ENCODE data around the gene ZNF280A. TPM values are rescaled to one million over a fixed set of nuclear protein-coding genes. Genes with fewer than 3 reads are reported as not detected.
"Not testable (repeated sequence)": the region's sequence is repeated elsewhere in the genome, so short reads cannot be mapped to it uniquely, and the experiment has no call there.

Gene ZNF280A
- total and polyA plus RNA-seq, 9 of the 15 experiments (the other 6 are each of a cell fraction or from before 2014, with no cell fraction given), result 19.0 to 40.8 (median 28.6) TPM

- H3K4me2 ChIP-seq (ENCODE audit: insufficient read depth, low read length); H3K27ac ChIP-seq (ENCODE audit: extremely low read depth, low read depth, low read length); H3K4me3 ChIP-seq; DNase-seq (ENCODE audit: extremely low read depth in 1 of 4, low spot score in 3 of 4); H3K79me2 ChIP-seq (ENCODE audit: control insufficient read depth, insufficient read depth, low read length); FAIRE-seq; H2AFZ ChIP-seq (ENCODE audit: low read depth, low read length); H3K4me1 ChIP-seq (replicated peaks in 1 of 2; ENCODE audit: control insufficient read depth in 2 of 2, insufficient read depth in 2 of 2, low read length in 2 of 2); H3K9me1 ChIP-seq (ENCODE audit: control insufficient read depth, insufficient read depth, low read length); ATAC-seq; BruUV-seq (replicated peaks); H3K36me3 ChIP-seq (ENCODE audit: control insufficient read depth, insufficient read depth, low read length); intact Hi-C loops (cut with micrococcal nuclease); H3K9ac ChIP-seq (ENCODE audit: insufficient read depth in 1 of 2, low read depth in 2 of 2, low read length in 2 of 2); H4K20me1 ChIP-seq (replicated peaks; ENCODE audit: control insufficient read depth, insufficient read depth, low read length); TF ChIP-seq ID3 (tag; IDR thresholded peaks at IDR 0.05): not testable (repeated sequence)
- POLR2A ChIA-PET, result interaction anchor here (0.6 to 1.4 kb wide), 4 partner anchors 9 to 263 kb away, joined by 3 to 4 read pairs (median 3); no protein-coding TSS in a partner anchor
- Histone ChIP-seq H3K27me3 (ENCODE audit: control insufficient read depth in 2 of 2, insufficient read depth in 2 of 2, low read length in 2 of 2) (peaks cover 12 to 21% of the 10 kb centered on the region in 2 experiments), H3K9me3 (replicated peaks; ENCODE audit: control insufficient read depth, insufficient read depth, low read depth, low read length) (peaks cover 14% of the 10 kb centered on the region)
- under 1% methylated on average over 5 of the region's 5 CpGs for WGBS (ENCODE audit: insufficient coverage, low coverage, missing lambda C conversion rate)
- in situ Hi-C loops (cut with MboI), result loop anchor here (5.0 kb wide), 1 partner anchor 96 kb away; no protein-coding TSS in a partner anchor
- CTCF ChIA-PET (ENCODE audit: low intra/inter-chr PET ratio), result interaction anchor here (0.7 to 2.6 kb wide), 4 partner anchors 9 to 406 kb away, joined by 3 to 9 read pairs (median 3); no protein-coding TSS in a partner anchor
- TF ChIP-seq RFX5 (IDR thresholded peaks at IDR 0.05; ENCODE audit: low read depth, low read length) (0 out of 2 replicates have a peak, but pooled peaks have one; percentile 0), ZNF707 (CRISPR knock-in tag; conservative IDR thresholded peaks at IDR 0.05) (0 out of 2 replicates have a peak, but pooled peaks have one; percentile 40), ELK1 (CRISPR knock-in tag; IDR thresholded peaks at IDR 0.05) (0 out of 2 replicates have a peak, but pooled peaks have one; percentile 70), ELF4 (CRISPR knock-in tag; IDR thresholded peaks at IDR 0.05) (0 out of 2 replicates have a peak, but pooled peaks have one; percentile 36), ID3 (CRISPR knock-in tag; IDR thresholded peaks at IDR 0.05) (0 out of 2 replicates have a peak, but pooled peaks have one; percentile 3), TFE3 (CRISPR knock-in tag; IDR thresholded peaks at IDR 0.05) (peak; percentile 66), ZNF785 (CRISPR knock-in tag; IDR thresholded peaks at IDR 0.05) (peak; percentile 13; the same call in 1 of the 2 replicates), ZNF277 (CRISPR knock-in tag; IDR thresholded peaks at IDR 0.05; ENCODE audit: borderline replicate concordance) (peak; percentile 50; the same call in 1 of the 2 replicates), ZNF165 (CRISPR knock-in tag; IDR thresholded peaks at IDR 0.05; ENCODE audit: borderline replicate concordance) (0 out of 2 replicates have a peak, but pooled peaks have one; percentile 57)
Measured at GRCh38 chr22:22471104-22471503, 49.0 kb downstream of the ZNF280A start.

All from K562 (cell line).